HG03354 (cell line): Measurements from ENCODE around the gene DOK6.
"Not testable (repeated sequence)": the region's sequence is repeated elsewhere in the genome, so short reads cannot be mapped to it uniquely, and the experiment has no call there.

Experiments used
- ATAC-seq: cut with Tn5 transposase; IDR thresholded peaks from one replicate; pipeline ENCODE4 v1.9.1; 2021; ENCODE audit warnings: mild to moderate bottlenecking; ENCODE audit not compliant: unreplicated experiment, poor library complexity, severe bottlenecking

Gene DOK6

GRCh38 chr18:69879051-69879450 lies 478.4 kb downstream of the DOK6 start:
- ATAC-seq = not testable (repeated sequence)

- ATAC-seq = no peak
These were observed 479.4 kb downstream of the DOK6 start for GRCh38 chr18:69880083-69880482.

- peak; percentile 45 for ATAC-seq
These were observed 482.4 kb downstream of the DOK6 start for GRCh38 chr18:69882965-69883668.

GRCh38 chr18:69883781-69884180 lies 483.1 kb downstream of the DOK6 start:
- ATAC-seq = no peak

GRCh38 chr18:69885355-69885754 lies 484.7 kb downstream of the DOK6 start:
- no peak for ATAC-seq

- ATAC-seq = peak; percentile 88
These were observed 485.3 kb downstream of the DOK6 start for GRCh38 chr18:69885841-69886531.

- ATAC-seq = no peak
These were observed 486.6 kb downstream of the DOK6 start for GRCh38 chr18:69887256-69887655.

GRCh38 chr18:69889009-69889408 lies 488.3 kb downstream of the DOK6 start:
- ATAC-seq = no peak

- no peak for ATAC-seq
These were observed 489.9 kb downstream of the DOK6 start for GRCh38 chr18:69890558-69890957.

GRCh38 chr18:69894467-69894866 lies 493.8 kb downstream of the DOK6 start:
- no peak for ATAC-seq

GRCh38 chr18:69895066-69896047 lies 494.7 kb downstream of the DOK6 start:
- no peak for ATAC-seq

GRCh38 chr18:69897397-69898108 lies 496.9 kb downstream of the DOK6 start:
- peak; percentile 59 for ATAC-seq

- peak; percentile 53 for ATAC-seq
These were observed 497.7 kb downstream of the DOK6 start for GRCh38 chr18:69898241-69898861.
